Loucy (cell line): ENCODE measurements around the gene LARP4B.

Experiments
- H2AFZ ChIP-seq: fragments of 200-600 bp; sonication (generic); 2 replicates; pipeline ENCODE4 v1.6.0; 2016; ENCODE audit warnings: antibody characterized with exemption, mild to moderate bottlenecking, low read length, moderate library complexity
- H3F3A ChIP-seq: fragments of 200-600 bp; 2 replicates; pipeline ENCODE4 v1.6.0; 2016; ENCODE audit warnings: antibody characterized with exemption, low read depth, mild to moderate bottlenecking
- H3K27me3 ChIP-seq: fragments of 200-600 bp; sonication (generic); 2 replicates; pipeline ENCODE4 v1.6.1; 2014; ENCODE audit warnings: low read length, mild to moderate bottlenecking; ENCODE audit not compliant: insufficient read depth, poor library complexity, severe bottlenecking
- H3K36me3 ChIP-seq: fragments of 200-600 bp; sonication (generic); 2 replicates; pipeline ENCODE4 v1.6.1; 2016; ENCODE audit warnings: low read length; ENCODE audit not compliant: insufficient read depth
- H3K4me1 ChIP-seq: fragments of 200-600 bp; sonication (generic); 2 replicates; pipeline ENCODE4 v1.5.1; 2014; ENCODE audit warnings: low read length, mild to moderate bottlenecking; ENCODE audit not compliant: insufficient read depth, poor library complexity, severe bottlenecking
- H3K4me2 ChIP-seq: fragments of 200-600 bp; sonication (generic); 2 replicates; pipeline ENCODE4 v1.6.0; 2014; ENCODE audit warnings: antibody characterized with exemption, low read length, low read depth, mild to moderate bottlenecking; ENCODE audit not compliant: poor library complexity, severe bottlenecking
- H3K4me3 ChIP-seq: fragments of 200-600 bp; sonication (generic); 2 replicates; pipeline ENCODE4 v1.5.1; 2014; ENCODE audit warnings: low read length, mild to moderate bottlenecking, mixed read lengths; ENCODE audit not compliant: poor library complexity, severe bottlenecking
- H3K79me2 ChIP-seq: fragments of 200-600 bp; sonication (generic); 2 replicates; pipeline ENCODE4 v1.6.1; 2014; ENCODE audit warnings: low read length; ENCODE audit not compliant: insufficient read depth
- H3K9ac ChIP-seq: fragments of 200-600 bp; sonication (generic); 2 replicates; pipeline ENCODE4 v1.6.0; 2014; ENCODE audit warnings: mild to moderate bottlenecking, low read depth, low read length, moderate library complexity; ENCODE audit not compliant: poor library complexity, severe bottlenecking
- H3K9me2 ChIP-seq: fragments of 200-600 bp; sonication (generic); replicated peaks from 2 replicates; pipeline ENCODE4 v1.6.1; 2016; ENCODE audit warnings: low read depth, low read length, mixed read lengths
- H3K9me3 ChIP-seq: fragments of 200-600 bp; sonication (generic); 2 replicates; pipeline ENCODE4 v1.6.1; 2014; ENCODE audit warnings: mild to moderate bottlenecking, antibody characterized with exemption, low read length, low read depth; ENCODE audit not compliant: insufficient read depth
- H4K20me1 ChIP-seq: fragments of 200-600 bp; sonication (generic); 2 replicates; pipeline ENCODE4 v1.6.0; 2014; ENCODE audit warnings: antibody characterized with exemption, low read length, mild to moderate bottlenecking; ENCODE audit not compliant: insufficient read depth, poor library complexity, severe bottlenecking
- EZH2phosphoT487 ChIP-seq: fragments of 200-600 bp; IDR thresholded peaks from 2 replicates; pipeline ENCODE4 v1.6.1; 2018; ENCODE audit warnings: antibody characterized with exemption, mild to moderate bottlenecking, moderate library complexity, borderline replicate concordance
- TF ChIP-seq, protein P1 (sequence below): fragments of 200-600 bp; sonication (generic); conservative IDR thresholded peaks from 2 replicates; pipeline ENCODE4 v1.5.1; 2014; ENCODE audit warnings: mild to moderate bottlenecking, antibody characterized with exemption, low read length

LARP4B gene

DNA sequence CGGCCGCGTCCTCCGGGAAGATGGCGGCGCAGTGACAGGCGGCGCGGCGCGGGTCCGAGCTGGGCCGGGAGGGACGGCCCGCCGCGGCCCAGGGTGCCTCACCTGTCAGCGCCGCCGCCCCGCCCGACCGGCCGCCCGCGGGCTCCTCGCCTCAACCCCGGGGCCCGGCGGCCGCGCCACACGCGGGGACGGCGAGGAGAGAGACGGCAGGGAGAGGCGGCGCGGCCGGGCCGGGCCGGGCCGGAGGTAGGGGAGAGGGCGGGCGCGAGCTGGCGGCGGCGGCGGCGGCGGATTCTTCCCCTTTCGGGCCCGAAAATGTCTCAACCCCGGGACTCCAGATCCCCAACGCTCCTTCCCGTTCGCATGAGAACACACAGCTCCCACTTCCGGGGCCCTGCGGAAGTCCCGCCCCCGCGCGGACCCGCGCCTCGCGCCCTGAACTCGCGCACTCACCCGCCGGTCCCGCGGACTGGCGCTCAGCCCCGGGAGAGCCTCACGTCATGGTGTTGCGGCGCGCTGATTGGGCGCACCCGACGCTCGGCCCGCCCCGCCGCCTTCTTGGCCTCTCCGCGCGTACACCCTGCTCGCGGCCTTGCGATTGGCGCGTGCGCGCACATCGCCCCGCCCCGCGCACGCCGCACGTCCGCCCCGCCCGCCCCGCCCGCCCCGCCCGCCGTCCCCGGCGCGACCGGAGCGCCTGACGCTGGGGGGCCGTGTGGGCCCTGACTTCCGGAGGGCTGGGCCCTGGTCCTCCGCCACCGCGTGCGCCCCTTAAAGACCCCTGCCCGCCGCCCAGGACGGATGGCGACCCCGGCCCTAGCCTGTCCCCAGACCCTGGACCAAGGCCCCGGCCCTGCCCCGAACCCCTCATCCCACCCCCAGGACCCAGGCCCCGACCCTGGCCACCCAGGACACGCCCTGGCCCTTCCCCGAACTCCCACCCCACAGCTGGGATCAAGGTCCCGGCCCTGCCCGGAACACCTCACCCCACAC, at the start of gene LARP4B:
Gene LARP4B (minus strand): TSS at position 380 of the 993 bp plus-strand sequence. CDS start 45,984 bp downstream, outside the sequence.
- H4K20me1 ChIP-seq = peaks cover 40% of the 10 kb centered on the region
- H2AFZ ChIP-seq = peak within 1 kb of the TSS; percentile 39; the same call in 1 of the 2 replicates
- no peaks in the 10 kb centered on the region for H3K9me2 ChIP-seq
- peak within 1 kb of the TSS; percentile 89 for H3K4me3 ChIP-seq
- H3K4me1 ChIP-seq = peaks cover 34% of the 10 kb centered on the region
- H3K27me3 ChIP-seq = no peaks in the 10 kb centered on the region
- peaks cover 51% of the 10 kb centered on the region for H3K79me2 ChIP-seq
- TF ChIP-seq, protein P1, sequence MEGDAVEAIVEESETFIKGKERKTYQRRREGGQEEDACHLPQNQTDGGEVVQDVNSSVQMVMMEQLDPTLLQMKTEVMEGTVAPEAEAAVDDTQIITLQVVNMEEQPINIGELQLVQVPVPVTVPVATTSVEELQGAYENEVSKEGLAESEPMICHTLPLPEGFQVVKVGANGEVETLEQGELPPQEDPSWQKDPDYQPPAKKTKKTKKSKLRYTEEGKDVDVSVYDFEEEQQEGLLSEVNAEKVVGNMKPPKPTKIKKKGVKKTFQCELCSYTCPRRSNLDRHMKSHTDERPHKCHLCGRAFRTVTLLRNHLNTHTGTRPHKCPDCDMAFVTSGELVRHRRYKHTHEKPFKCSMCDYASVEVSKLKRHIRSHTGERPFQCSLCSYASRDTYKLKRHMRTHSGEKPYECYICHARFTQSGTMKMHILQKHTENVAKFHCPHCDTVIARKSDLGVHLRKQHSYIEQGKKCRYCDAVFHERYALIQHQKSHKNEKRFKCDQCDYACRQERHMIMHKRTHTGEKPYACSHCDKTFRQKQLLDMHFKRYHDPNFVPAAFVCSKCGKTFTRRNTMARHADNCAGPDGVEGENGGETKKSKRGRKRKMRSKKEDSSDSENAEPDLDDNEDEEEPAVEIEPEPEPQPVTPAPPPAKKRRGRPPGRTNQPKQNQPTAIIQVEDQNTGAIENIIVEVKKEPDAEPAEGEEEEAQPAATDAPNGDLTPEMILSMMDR = no peak
- no peak for TF ChIP-seq EZH2phosphoT487
- peaks cover under 1% of the 10 kb centered on the region; the same call in 1 of the 2 replicates for H3K36me3 ChIP-seq
- no peaks in the 10 kb centered on the region for H3K9me3 ChIP-seq
- peak within 1 kb of the TSS; percentile 85 for H3K4me2 ChIP-seq
- H3K9ac ChIP-seq = peak within 1 kb of the TSS; percentile 96
- no peaks in the 10 kb centered on the region for H3F3A ChIP-seq

DNA sequence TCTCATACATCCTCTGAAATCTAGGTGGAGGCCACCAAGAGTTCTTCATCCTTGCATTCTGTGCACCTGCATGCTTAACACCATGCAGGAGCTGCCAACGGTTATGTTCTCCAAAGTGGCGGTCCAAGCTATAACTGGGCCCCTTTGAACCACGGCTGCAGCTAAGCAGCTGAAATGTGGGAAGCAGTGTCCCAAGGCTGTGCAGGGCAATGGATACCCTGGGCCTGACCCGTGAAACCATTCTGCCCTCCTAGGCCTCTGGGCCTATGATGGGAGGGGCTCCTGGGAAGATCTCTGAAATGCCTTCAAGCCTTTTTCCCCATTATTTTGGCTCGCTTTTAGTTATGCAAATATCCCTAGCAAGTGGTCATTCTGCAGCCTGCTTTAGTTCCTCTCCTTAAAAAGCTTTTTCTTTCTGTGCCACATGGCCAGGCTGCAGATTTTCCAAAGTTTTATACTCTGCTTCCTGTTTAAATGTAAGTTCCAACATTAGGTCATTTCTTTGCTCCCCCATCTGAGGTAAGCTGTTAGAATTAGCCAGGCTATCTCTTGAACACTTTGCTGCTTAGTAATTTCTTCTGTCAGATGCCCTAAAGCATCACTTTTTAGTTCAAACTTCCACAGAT, 49.1 kb upstream of the LARP4B start:
- no peaks in the 10 kb centered on the region for H3K27me3 ChIP-seq
- no peaks in the 10 kb centered on the region for H3K36me3 ChIP-seq
- no peaks in the 10 kb centered on the region for H3K9me2 ChIP-seq
- no peak overlapping the region for H3K9ac ChIP-seq
- no peak overlapping the region for H2AFZ ChIP-seq
- no peaks in the 10 kb centered on the region for H4K20me1 ChIP-seq
- H3K4me2 ChIP-seq = no peak overlapping the region
- H3K79me2 ChIP-seq = no peaks in the 10 kb centered on the region
- peaks cover 23% of the 10 kb centered on the region; the same call in 1 of the 2 replicates for H3K9me3 ChIP-seq
- no peaks in the 10 kb centered on the region for H3F3A ChIP-seq
- TF ChIP-seq EZH2phosphoT487 = no peak
- TF ChIP-seq, protein P1 = no peak
- H3K4me1 ChIP-seq = no peaks in the 10 kb centered on the region
- H3K4me3 ChIP-seq = no peak overlapping the region

DNA sequence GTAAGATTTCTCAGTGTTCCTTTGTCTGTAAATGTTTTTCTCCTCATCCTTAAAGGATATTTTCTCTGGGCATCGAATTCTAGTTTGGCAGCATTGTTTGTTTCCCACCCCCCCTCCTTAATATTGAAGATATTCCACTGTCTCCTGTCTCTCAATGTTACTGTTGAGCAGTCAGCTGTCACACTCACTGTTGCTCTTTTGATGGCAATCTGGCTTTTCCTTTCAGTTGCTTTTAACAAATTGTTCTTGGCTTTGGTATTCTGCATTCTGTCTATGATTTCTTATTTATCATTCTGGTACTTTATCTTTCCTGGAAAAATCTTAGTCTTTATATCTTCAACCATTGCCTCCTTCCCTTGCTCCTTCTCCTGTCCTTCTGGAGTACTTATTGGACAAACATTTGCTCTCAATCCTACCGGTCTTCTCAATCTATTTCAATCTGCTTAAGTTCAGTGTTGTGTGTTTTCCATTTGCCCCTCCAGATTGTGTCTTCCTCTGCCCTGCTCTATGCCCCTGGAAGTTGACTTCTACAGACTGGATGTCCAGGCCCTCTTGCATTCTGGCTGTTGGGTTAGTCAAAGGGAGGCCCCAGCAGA, 47.4 kb upstream of the LARP4B start:
- TF ChIP-seq EZH2phosphoT487 = no peak
- TF ChIP-seq, protein P1 = no peak
- H3K9me3 ChIP-seq = peaks cover 23% of the 10 kb centered on the region; the same call in 1 of the 2 replicates
- H3K4me2 ChIP-seq = no peak overlapping the region
- no peaks in the 10 kb centered on the region for H3K79me2 ChIP-seq
- H3K36me3 ChIP-seq = no peaks in the 10 kb centered on the region
- no peaks in the 10 kb centered on the region for H3K4me1 ChIP-seq
- no peaks in the 10 kb centered on the region for H3F3A ChIP-seq
- no peak overlapping the region for H3K4me3 ChIP-seq
- H2AFZ ChIP-seq = no peak overlapping the region
- no peak overlapping the region for H3K9ac ChIP-seq
- H3K9me2 ChIP-seq = no peaks in the 10 kb centered on the region
- H4K20me1 ChIP-seq = no peaks in the 10 kb centered on the region
- no peaks in the 10 kb centered on the region for H3K27me3 ChIP-seq
